OCI-LY3 (cell line): ENCODE data around the gene CFAP73.

Experiments
- CTCF ChIP-seq: fragments of 200-600, 300-600 bp; sonication (generic); IDR thresholded peaks from 2 replicates; pipeline ENCODE4 v1.5.1; 2014; ENCODE audit warnings: antibody characterized with exemption, low read length, low read depth
- EZH2phosphoT487 ChIP-seq: fragments of 200-600 bp; shearing (Covaris generic); IDR thresholded peaks from 2 replicates; pipeline ENCODE4 v1.6.1; 2018; ENCODE audit warnings: antibody characterized with exemption, mixed run types, low read depth

- TF ChIP-seq CTCF (no peak), EZH2phosphoT487 (no peak)
Observed at GRCh38 chr12:113151655-113152054, 2.1 kb downstream of the CFAP73 start.
